Suprapubic skin (tissue), 4 donors: ENCODE results near the gene KLRC2. TPM values are rescaled to one million over a fixed set of nuclear protein-coding genes. Genes with fewer than 3 reads are reported as not detected.

Experiments used
- DNase-seq, 2 donors: peaks; one replicate each; pipeline ENCODE4 v3.0.0-alpha.2; 2019; ENCODE audit warnings: low spot score in 2 of 2
- H3K27ac ChIP-seq: fragments of 200-600 bp; sonication (generic); one replicate; pipeline ENCODE4 v1.5.1; 2019
- H3K27me3 ChIP-seq: fragments of 200-600 bp; sonication (generic); one replicate; pipeline ENCODE4 v1.5.1; 2019
- H3K36me3 ChIP-seq: fragments of 200-600 bp; sonication (generic); one replicate; pipeline ENCODE4 v1.5.1; 2019
- H3K4me1 ChIP-seq: fragments of 200-600 bp; sonication (generic); one replicate; pipeline ENCODE4 v1.5.1; 2019
- H3K4me3 ChIP-seq: fragments of 200-600 bp; sonication (generic); one replicate; pipeline ENCODE4 v1.5.1; 2019; ENCODE audit warnings: mild to moderate bottlenecking
- H3K9me3 ChIP-seq: fragments of 200-600 bp; sonication (generic); one replicate; pipeline ENCODE4 v1.5.1; 2019
- EP300 ChIP-seq: sonication (generic); formaldehyde crosslinking; IDR thresholded peaks from one replicate; pipeline ENCODE4 v1.6.1; 2017; ENCODE audit warnings: antibody characterized with exemption
- POLR2A ChIP-seq, 2 donors: fragments of 450-650 bp; IDR thresholded peaks; one replicate each; pipeline ENCODE4 v1.6.1; 2017; ENCODE audit warnings: antibody characterized with exemption in 2 of 2, mild to moderate bottlenecking in 2 of 2, moderate library complexity in 2 of 2
- POLR2AphosphoS5 ChIP-seq, 3 donors: sonication (generic); formaldehyde crosslinking; IDR thresholded peaks; one replicate each; pipeline ENCODE4 v1.6.1; 2017; ENCODE audit warnings: antibody characterized with exemption in 3 of 3
- WGBS: methylation state at CpG from one replicate; pipeline ENCODE4 v1.1.5; 2018; 5-methylcytosine and 5-hydroxymethylcytosine counted together
- total RNA-seq, 4 donors: library from RNA; depleted of rRNA; stranded (reverse); fragments of >200 nt; gene quantifications; one replicate each; pipeline ENCODE4 v1.1.0, GENCODE V29; 2016
- TF ChIP-seq, protein P1 (sequence below), 2 donors: fragments of 200-600 bp in 1 of 2; fragments of 450-650 bp in 1 of 2; sonication (generic) in 1 of 2; IDR thresholded peaks; one replicate each; pipeline ENCODE4 v1.5.1; 2016 to 2019; ENCODE audit warnings: antibody characterized with exemption in 2 of 2, mild to moderate bottlenecking in 1 of 2, moderate library complexity in 1 of 2

The KLRC2 gene
- total RNA-seq, 4 donors from 2014 or later = 0.89 TPM; not detected in 3

DNA sequence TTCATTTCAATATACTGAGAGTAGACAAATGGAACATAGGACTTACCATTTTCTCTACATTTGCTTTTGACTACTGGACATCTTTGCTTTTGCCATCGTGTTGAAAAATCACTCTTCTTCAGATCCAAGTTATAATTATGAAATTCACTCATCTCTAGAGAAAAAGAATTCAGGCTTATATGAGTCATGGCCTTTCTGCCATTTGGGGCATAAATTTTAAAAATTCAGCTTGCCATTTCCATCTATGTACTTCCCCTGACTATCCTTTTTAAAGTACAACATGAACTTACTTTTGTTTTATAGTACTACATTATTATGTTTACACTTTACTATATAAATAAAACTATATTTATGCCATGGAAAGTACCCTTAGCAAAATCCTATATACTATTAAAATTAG, 49.0 kb downstream of the KLRC2 start:
- 60% methylated on average over 1 of the region's 1 CpG for WGBS
- H3K4me1 ChIP-seq = no peaks in the 10 kb centered on the region
- H3K9me3 ChIP-seq = no peaks in the 10 kb centered on the region
- no peaks in the 10 kb centered on the region for H3K27me3 ChIP-seq
- no peak overlapping the region for H3K4me3 ChIP-seq
- no peak for DNase-seq
- no peaks in the 10 kb centered on the region for H3K36me3 ChIP-seq
- no peak overlapping the region for H3K27ac ChIP-seq
- no peak for TF ChIP-seq EP300
- TF ChIP-seq, protein P1, sequence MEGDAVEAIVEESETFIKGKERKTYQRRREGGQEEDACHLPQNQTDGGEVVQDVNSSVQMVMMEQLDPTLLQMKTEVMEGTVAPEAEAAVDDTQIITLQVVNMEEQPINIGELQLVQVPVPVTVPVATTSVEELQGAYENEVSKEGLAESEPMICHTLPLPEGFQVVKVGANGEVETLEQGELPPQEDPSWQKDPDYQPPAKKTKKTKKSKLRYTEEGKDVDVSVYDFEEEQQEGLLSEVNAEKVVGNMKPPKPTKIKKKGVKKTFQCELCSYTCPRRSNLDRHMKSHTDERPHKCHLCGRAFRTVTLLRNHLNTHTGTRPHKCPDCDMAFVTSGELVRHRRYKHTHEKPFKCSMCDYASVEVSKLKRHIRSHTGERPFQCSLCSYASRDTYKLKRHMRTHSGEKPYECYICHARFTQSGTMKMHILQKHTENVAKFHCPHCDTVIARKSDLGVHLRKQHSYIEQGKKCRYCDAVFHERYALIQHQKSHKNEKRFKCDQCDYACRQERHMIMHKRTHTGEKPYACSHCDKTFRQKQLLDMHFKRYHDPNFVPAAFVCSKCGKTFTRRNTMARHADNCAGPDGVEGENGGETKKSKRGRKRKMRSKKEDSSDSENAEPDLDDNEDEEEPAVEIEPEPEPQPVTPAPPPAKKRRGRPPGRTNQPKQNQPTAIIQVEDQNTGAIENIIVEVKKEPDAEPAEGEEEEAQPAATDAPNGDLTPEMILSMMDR (IDR thresholded peaks at IDR 0.05) = no peak
- no peak for TF ChIP-seq POLR2AphosphoS5 (IDR thresholded peaks at IDR 0.05)
- no peak for TF ChIP-seq POLR2A (IDR thresholded peaks at IDR 0.05)

GRCh38 chr12:10385166-10385613, 50.6 kb downstream of the KLRC2 start:
- H3K36me3 ChIP-seq = no peaks in the 10 kb centered on the region
- no peaks in the 10 kb centered on the region for H3K9me3 ChIP-seq
- WGBS = 53% methylated on average over 2 of the region's 2 CpGs
- H3K27me3 ChIP-seq = no peaks in the 10 kb centered on the region
- H3K27ac ChIP-seq = no peak overlapping the region
- H3K4me1 ChIP-seq = no peaks in the 10 kb centered on the region
- TF ChIP-seq EP300 = no peak
- TF ChIP-seq, protein P1 (IDR thresholded peaks at IDR 0.05) = no peak
- no peak for TF ChIP-seq POLR2A (IDR thresholded peaks at IDR 0.05)
- TF ChIP-seq POLR2AphosphoS5 (IDR thresholded peaks at IDR 0.05) = no peak
- DNase-seq = no peak
- H3K4me3 ChIP-seq = no peak overlapping the region

DNA sequence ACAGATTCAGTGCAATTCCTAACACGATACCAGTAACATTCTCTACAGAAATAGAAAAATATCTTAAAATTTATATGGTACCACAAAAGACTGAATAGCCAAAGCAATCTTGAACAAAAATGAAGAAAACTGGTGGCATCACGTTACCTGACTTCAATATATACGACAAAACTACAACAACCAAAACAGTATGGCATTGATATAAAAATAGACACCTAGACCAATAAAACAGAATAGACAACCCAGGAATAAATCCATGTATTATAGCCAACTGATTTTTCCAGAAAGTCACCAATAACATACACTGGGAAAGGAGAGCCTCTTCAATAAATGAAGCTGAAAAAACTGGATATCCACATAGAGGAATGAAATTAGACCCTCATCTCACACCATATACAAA, 51.6 kb downstream of the KLRC2 start:
- 85% methylated on average over 3 of the region's 3 CpGs for WGBS
- no peaks in the 10 kb centered on the region for H3K36me3 ChIP-seq
- no peaks in the 10 kb centered on the region for H3K27me3 ChIP-seq
- TF ChIP-seq, protein P1 (IDR thresholded peaks at IDR 0.05) = no peak
- TF ChIP-seq EP300 = no peak
- no peak for TF ChIP-seq POLR2A (IDR thresholded peaks at IDR 0.05)
- TF ChIP-seq POLR2AphosphoS5 (IDR thresholded peaks at IDR 0.05) = no peak
- no peak for DNase-seq
- no peaks in the 10 kb centered on the region for H3K4me1 ChIP-seq
- H3K4me3 ChIP-seq = no peak overlapping the region
- H3K9me3 ChIP-seq = no peaks in the 10 kb centered on the region
- no peak overlapping the region for H3K27ac ChIP-seq

DNA sequence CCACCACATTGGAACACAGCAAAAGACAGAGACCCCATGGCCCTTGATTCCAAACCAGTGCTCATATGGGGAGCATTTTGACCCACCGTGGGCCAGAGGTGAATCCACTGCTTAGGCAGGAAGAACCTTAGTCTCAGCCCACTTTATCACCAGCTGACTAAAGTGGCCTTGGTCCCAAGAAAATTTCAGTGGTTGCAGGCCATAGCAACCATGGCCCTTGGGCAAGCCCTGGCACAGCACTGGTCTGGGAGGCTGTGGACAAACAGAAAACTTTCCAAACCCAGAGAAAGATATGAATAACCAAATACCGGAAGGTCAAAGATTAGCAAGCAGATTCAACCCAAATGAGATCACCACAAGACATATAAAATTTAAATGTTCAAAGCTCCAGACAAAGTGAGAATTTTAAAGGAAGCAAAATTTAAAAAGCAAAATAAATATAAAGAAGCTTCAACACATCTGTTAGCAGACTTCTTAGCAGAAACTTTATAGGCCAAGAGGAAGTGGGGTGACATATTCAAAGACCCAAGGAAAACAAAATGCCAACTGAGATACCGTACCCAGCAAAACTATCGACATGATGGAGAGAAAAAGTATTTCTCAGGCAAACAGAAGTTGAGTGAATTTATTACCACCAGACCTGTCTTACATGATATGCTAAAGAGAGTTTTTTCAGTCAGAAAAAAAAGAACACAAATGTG, 53.7 kb downstream of the KLRC2 start:
- no peaks in the 10 kb centered on the region for H3K27me3 ChIP-seq
- no peaks in the 10 kb centered on the region for H3K9me3 ChIP-seq
- H3K4me3 ChIP-seq = no peak overlapping the region
- H3K4me1 ChIP-seq = no peaks in the 10 kb centered on the region
- TF ChIP-seq POLR2AphosphoS5 (IDR thresholded peaks at IDR 0.05) (no peak), POLR2A (IDR thresholded peaks at IDR 0.05) (no peak), EP300 (no peak)
- TF ChIP-seq, protein P1 (IDR thresholded peaks at IDR 0.05) = no peak
- no peak overlapping the region for H3K27ac ChIP-seq
- 85% methylated on average over 4 of the region's 4 CpGs for WGBS
- H3K36me3 ChIP-seq = no peaks in the 10 kb centered on the region
- no peak for DNase-seq

Other genes starting within 250 kb of the KLRC2 start
- gene GABARAPL1, start 223.1 kb downstream of the KLRC2 start, total RNA-seq = 10 to 100 TPM; 48.7 to 94.6 (median 81.1) TPM
- 1 to 10 TPM in 1 of 4 donors, under 1 TPM in 2, not detected in 1; 0.72 to 1.1 (median 0.76) TPM for gene KLRD1, start 128.1 kb downstream of the KLRC2 start, total RNA-seq
- 1 to 10 TPM in 1 of 4 donors, under 1 TPM in 1, not detected in 2; 0.51 to 4.3 TPM for gene KLRK1, start 46.0 kb downstream of the KLRC2 start, total RNA-seq
- gene KLRC4, start 26.3 kb downstream of the KLRC2 start, total RNA-seq = not detected
- gene KLRC3, start 15.4 kb downstream of the KLRC2 start, total RNA-seq = not detected
- gene KLRC1, start 17.4 kb upstream of the KLRC2 start, total RNA-seq = not detected
- gene EIF2S3B, start 69.9 kb upstream of the KLRC2 start, total RNA-seq = 1 to 10 TPM in 2 of 4 donors, under 1 TPM in 2; 0.48 to 1.2 (median 0.95) TPM
- gene MAGOHB, start 177.6 kb upstream of the KLRC2 start, total RNA-seq = 10 to 100 TPM in 2 of 4 donors, 1 to 10 TPM in 2; 6.0 to 27.8 (median 10.3) TPM
- gene STYK1, start 238.0 kb upstream of the KLRC2 start, total RNA-seq = 1 to 10 TPM; 1.0 to 2.3 (median 1.2) TPM